Neural cell (in vitro differentiated cells): ENCODE results near the gene PRELP. TPM values are rescaled to one million over a fixed set of nuclear protein-coding genes. Genes with fewer than 3 reads are reported as not detected.

Source experiments
- H2AFZ ChIP-seq: fragments of 200-600, 300-800 bp; sonication (generic), shearing (Covaris generic); 2 replicates; pipeline ENCODE4 v1.6.0; 2014; ENCODE audit warnings: low read depth, mild to moderate bottlenecking, antibody characterized with exemption, low read length, moderate library complexity
- H3F3A ChIP-seq: fragments of 200-600 bp; shearing (Covaris generic); 2 replicates; pipeline ENCODE4 v1.6.1; 2016; ENCODE audit warnings: mild to moderate bottlenecking, moderate library complexity, mixed read lengths, antibody characterized with exemption, low read length; ENCODE audit not compliant: insufficient read depth, poor library complexity, severe bottlenecking
- H3K27ac ChIP-seq: fragments of 200-600, 300-800 bp; sonication (generic), shearing (Covaris generic); 2 replicates; pipeline ENCODE4 v1.5.1; 2014; ENCODE audit warnings: mild to moderate bottlenecking, low read length, moderate library complexity
- H3K27me3 ChIP-seq: fragments of 300-800, 200-600 bp; sonication (generic), shearing (Covaris generic); 2 replicates; pipeline ENCODE4 v1.6.0; 2014; ENCODE audit warnings: mild to moderate bottlenecking, low read depth, low read length, moderate library complexity; ENCODE audit not compliant: insufficient read depth
- H3K36me3 ChIP-seq: fragments of 300-800, 200-600 bp; sonication (generic), shearing (Covaris generic); 2 replicates; pipeline ENCODE4 v1.5.1; 2014; ENCODE audit warnings: mild to moderate bottlenecking, antibody characterized with exemption, low read length, moderate library complexity; ENCODE audit not compliant: insufficient read depth
- H3K4me2 ChIP-seq: fragments of 300-800, 200-600 bp; sonication (generic), shearing (Covaris generic); 2 replicates; pipeline ENCODE4 v1.6.0; 2014; ENCODE audit warnings: mild to moderate bottlenecking, low read length
- H3K4me3 ChIP-seq: fragments of 300-800, 200-600 bp; sonication (generic), shearing (Covaris generic); 2 replicates; pipeline ENCODE4 v1.5.1; 2014; ENCODE audit warnings: mild to moderate bottlenecking, low read length, moderate library complexity
- H3K79me2 ChIP-seq: fragments of 200-600 bp; shearing (Covaris generic); replicated peaks from 2 replicates; pipeline ENCODE4 v1.6.0; 2014; ENCODE audit warnings: mild to moderate bottlenecking, low read length, moderate library complexity; ENCODE audit not compliant: insufficient read depth
- H3K9ac ChIP-seq: fragments of 300-800, 200-600 bp; sonication (generic), shearing (Covaris generic); 2 replicates; pipeline ENCODE4 v1.6.1; 2016; ENCODE audit warnings: mild to moderate bottlenecking, low read length, mixed read lengths
- H3K9me2 ChIP-seq: fragments of 200-600 bp; shearing (Covaris generic); 2 replicates; pipeline ENCODE4 v1.6.1; 2016; ENCODE audit warnings: mild to moderate bottlenecking, low read length, mixed read lengths; ENCODE audit not compliant: insufficient read depth
- H3K9me3 ChIP-seq: fragments of 200-600, 300-800 bp; sonication (generic), shearing (Covaris generic); 2 replicates; pipeline ENCODE4 v1.6.1; 2016; ENCODE audit warnings: mild to moderate bottlenecking, mixed run types, low read length, moderate library complexity, mixed read lengths
- H4K20me1 ChIP-seq: fragments of 200-600 bp; shearing (Covaris generic); 2 replicates; pipeline ENCODE4 v1.6.1; 2016; ENCODE audit warnings: mild to moderate bottlenecking, mixed run types; ENCODE audit not compliant: insufficient read depth
- EP300 ChIP-seq: fragments of 450-650 bp; conservative IDR thresholded peaks from 2 replicates; pipeline ENCODE4 v1.6.1; 2014; ENCODE audit warnings: antibody characterized with exemption, mild to moderate bottlenecking, moderate library complexity; ENCODE audit not compliant: poor library complexity, severe bottlenecking
- EZH2 ChIP-seq: fragments of 200-600, 300-800 bp; shearing (Covaris generic), sonication (generic); IDR thresholded peaks from 2 replicates; pipeline ENCODE4 v1.6.1; 2014; ENCODE audit warnings: antibody characterized with exemption, low read length, borderline replicate concordance, mild to moderate bottlenecking; ENCODE audit not compliant: insufficient read depth, poor library complexity, severe bottlenecking
- MXI1 ChIP-seq: fragments of 450-650 bp; conservative IDR thresholded peaks from 2 replicates; pipeline ENCODE4 v1.6.1; 2014; ENCODE audit warnings: antibody characterized with exemption, mild to moderate bottlenecking; ENCODE audit not compliant: poor library complexity, severe bottlenecking
- POLR2AphosphoS5 ChIP-seq: IDR thresholded peaks from 2 replicates; pipeline ENCODE4 v1.6.1; 2012
- RAD21 ChIP-seq: fragments of 450-650 bp; conservative IDR thresholded peaks from 2 replicates; pipeline ENCODE4 v1.6.1; 2014; ENCODE audit warnings: antibody characterized with exemption, mild to moderate bottlenecking, moderate library complexity
- SMC3 ChIP-seq: fragments of 450-650 bp; conservative IDR thresholded peaks from 2 replicates; pipeline ENCODE4 v1.6.1; 2014; ENCODE audit warnings: antibody characterized with exemption, mild to moderate bottlenecking, moderate library complexity; ENCODE audit not compliant: poor library complexity
- TAF1 ChIP-seq: IDR thresholded peaks from 2 replicates; pipeline ENCODE4 v1.6.1; 2012; ENCODE audit warnings: low read depth
- polyA plus RNA-seq: library from polyadenylated mRNA; depleted of rRNA; stranded (reverse); fragments of >200 nt; gene quantifications from 2 replicates; pipeline ENCODE4 v1.2.3, GENCODE V29; 2014
- TF ChIP-seq, protein P1 (sequence below): fragments of 450-650 bp; IDR thresholded peaks from 2 replicates; pipeline ENCODE4 v1.5.1; 2014; ENCODE audit warnings: antibody characterized with exemption, mild to moderate bottlenecking, moderate library complexity; ENCODE audit not compliant: poor library complexity, severe bottlenecking
- TF ChIP-seq, protein P2 (sequence below): IDR thresholded peaks from 2 replicates; pipeline ENCODE4 v1.6.1; 2012; ENCODE audit warnings: borderline replicate concordance

Gene PRELP
- polyA plus RNA-seq, 1 donor from 2014 or later: not detected

DNA sequence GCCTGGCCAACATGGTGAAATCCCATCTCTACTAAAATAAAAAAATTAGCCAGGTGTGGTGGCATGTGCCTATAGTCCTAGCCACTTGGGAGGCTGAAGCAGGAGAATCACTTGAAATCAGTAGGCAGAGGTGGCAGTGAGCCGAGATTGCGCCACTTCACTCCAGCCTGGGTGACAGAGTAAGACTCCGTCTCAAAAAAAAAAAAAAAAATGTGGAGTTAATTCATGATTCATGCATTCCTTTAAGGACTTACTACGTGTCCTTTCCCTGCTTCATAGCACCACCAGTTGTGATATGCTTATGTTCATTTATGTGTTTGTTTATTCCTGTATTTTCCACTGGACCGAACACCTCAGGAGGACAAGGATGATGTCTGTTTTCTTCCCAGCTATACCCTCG, 12.7 kb upstream of the PRELP start:
- H3K36me3 ChIP-seq: no peaks in the 10 kb centered on the region
- no peak overlapping the region for H3K27ac ChIP-seq
- no peaks in the 10 kb centered on the region for H3F3A ChIP-seq
- no peaks in the 10 kb centered on the region for H3K9me3 ChIP-seq
- no peaks in the 10 kb centered on the region for H3K9me2 ChIP-seq
- H2AFZ ChIP-seq: no peak overlapping the region
- no peak overlapping the region for H3K4me2 ChIP-seq
- H3K27me3 ChIP-seq: no peaks in the 10 kb centered on the region
- H3K9ac ChIP-seq: no peak overlapping the region
- no peak for TF ChIP-seq MXI1
- TF ChIP-seq, protein P1, sequence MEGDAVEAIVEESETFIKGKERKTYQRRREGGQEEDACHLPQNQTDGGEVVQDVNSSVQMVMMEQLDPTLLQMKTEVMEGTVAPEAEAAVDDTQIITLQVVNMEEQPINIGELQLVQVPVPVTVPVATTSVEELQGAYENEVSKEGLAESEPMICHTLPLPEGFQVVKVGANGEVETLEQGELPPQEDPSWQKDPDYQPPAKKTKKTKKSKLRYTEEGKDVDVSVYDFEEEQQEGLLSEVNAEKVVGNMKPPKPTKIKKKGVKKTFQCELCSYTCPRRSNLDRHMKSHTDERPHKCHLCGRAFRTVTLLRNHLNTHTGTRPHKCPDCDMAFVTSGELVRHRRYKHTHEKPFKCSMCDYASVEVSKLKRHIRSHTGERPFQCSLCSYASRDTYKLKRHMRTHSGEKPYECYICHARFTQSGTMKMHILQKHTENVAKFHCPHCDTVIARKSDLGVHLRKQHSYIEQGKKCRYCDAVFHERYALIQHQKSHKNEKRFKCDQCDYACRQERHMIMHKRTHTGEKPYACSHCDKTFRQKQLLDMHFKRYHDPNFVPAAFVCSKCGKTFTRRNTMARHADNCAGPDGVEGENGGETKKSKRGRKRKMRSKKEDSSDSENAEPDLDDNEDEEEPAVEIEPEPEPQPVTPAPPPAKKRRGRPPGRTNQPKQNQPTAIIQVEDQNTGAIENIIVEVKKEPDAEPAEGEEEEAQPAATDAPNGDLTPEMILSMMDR: no peak
- TF ChIP-seq, protein P2, sequence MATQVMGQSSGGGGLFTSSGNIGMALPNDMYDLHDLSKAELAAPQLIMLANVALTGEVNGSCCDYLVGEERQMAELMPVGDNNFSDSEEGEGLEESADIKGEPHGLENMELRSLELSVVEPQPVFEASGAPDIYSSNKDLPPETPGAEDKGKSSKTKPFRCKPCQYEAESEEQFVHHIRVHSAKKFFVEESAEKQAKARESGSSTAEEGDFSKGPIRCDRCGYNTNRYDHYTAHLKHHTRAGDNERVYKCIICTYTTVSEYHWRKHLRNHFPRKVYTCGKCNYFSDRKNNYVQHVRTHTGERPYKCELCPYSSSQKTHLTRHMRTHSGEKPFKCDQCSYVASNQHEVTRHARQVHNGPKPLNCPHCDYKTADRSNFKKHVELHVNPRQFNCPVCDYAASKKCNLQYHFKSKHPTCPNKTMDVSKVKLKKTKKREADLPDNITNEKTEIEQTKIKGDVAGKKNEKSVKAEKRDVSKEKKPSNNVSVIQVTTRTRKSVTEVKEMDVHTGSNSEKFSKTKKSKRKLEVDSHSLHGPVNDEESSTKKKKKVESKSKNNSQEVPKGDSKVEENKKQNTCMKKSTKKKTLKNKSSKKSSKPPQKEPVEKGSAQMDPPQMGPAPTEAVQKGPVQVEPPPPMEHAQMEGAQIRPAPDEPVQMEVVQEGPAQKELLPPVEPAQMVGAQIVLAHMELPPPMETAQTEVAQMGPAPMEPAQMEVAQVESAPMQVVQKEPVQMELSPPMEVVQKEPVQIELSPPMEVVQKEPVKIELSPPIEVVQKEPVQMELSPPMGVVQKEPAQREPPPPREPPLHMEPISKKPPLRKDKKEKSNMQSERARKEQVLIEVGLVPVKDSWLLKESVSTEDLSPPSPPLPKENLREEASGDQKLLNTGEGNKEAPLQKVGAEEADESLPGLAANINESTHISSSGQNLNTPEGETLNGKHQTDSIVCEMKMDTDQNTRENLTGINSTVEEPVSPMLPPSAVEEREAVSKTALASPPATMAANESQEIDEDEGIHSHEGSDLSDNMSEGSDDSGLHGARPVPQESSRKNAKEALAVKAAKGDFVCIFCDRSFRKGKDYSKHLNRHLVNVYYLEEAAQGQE: no peak
- no peak for TF ChIP-seq EZH2
- no peak for TF ChIP-seq SMC3
- TF ChIP-seq RAD21: no peak
- no peak for TF ChIP-seq EP300
- no peak for TF ChIP-seq TAF1
- TF ChIP-seq POLR2AphosphoS5: no peak
- no peak overlapping the region for H3K4me3 ChIP-seq
- H3K79me2 ChIP-seq: no peaks in the 10 kb centered on the region
- no peaks in the 10 kb centered on the region for H4K20me1 ChIP-seq

DNA sequence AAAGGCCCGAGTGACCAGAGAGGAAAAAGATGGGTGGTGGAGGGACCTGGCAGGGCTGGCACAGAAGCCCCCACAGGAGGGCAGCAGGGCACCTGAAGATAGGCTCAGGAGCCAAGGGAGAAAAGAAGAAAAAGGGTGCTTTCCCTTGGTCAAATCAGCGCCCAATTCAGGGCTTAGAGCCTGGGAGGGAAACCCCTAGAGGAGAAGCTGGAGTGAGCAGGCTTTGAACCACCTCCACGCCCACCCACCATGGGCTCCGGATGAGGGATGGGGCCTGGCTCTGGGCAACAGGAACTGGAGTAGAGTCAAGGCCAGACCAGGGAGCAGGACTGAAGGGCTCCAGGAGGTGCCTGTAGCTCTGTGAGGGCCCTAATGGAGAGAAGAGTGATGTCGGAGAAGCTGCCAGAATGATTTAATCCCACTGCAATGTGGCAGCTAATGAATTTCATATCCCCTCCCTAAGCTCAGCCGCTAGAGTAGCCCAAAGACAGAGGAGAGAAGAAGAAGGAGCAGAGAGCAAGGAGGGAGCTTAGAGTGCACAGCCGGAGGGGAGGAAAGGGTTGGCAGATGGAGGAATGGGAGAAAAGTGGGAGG, 12.0 kb upstream of the PRELP start:
- Histone ChIP-seq H3K9me2 (no peaks in the 10 kb centered on the region), H3K27ac (no peak overlapping the region), H3K27me3 (no peaks in the 10 kb centered on the region), H3K9me3 (no peaks in the 10 kb centered on the region), H3K79me2 (no peaks in the 10 kb centered on the region), H3K4me2 (no peak overlapping the region), H2AFZ (no peak overlapping the region), H3K4me3 (no peak overlapping the region), H3F3A (no peaks in the 10 kb centered on the region), H4K20me1 (no peaks in the 10 kb centered on the region), H3K36me3 (no peaks in the 10 kb centered on the region), H3K9ac (no peak overlapping the region)
- TF ChIP-seq EP300: no peak
- no peak for TF ChIP-seq MXI1
